ENCODE data around the gene DCTN2.
"Not testable (repeated sequence)": the region's sequence is repeated elsewhere in the genome, so short reads cannot be mapped to it uniquely, and the experiment has no call there.

The DCTN2 gene

DNA sequence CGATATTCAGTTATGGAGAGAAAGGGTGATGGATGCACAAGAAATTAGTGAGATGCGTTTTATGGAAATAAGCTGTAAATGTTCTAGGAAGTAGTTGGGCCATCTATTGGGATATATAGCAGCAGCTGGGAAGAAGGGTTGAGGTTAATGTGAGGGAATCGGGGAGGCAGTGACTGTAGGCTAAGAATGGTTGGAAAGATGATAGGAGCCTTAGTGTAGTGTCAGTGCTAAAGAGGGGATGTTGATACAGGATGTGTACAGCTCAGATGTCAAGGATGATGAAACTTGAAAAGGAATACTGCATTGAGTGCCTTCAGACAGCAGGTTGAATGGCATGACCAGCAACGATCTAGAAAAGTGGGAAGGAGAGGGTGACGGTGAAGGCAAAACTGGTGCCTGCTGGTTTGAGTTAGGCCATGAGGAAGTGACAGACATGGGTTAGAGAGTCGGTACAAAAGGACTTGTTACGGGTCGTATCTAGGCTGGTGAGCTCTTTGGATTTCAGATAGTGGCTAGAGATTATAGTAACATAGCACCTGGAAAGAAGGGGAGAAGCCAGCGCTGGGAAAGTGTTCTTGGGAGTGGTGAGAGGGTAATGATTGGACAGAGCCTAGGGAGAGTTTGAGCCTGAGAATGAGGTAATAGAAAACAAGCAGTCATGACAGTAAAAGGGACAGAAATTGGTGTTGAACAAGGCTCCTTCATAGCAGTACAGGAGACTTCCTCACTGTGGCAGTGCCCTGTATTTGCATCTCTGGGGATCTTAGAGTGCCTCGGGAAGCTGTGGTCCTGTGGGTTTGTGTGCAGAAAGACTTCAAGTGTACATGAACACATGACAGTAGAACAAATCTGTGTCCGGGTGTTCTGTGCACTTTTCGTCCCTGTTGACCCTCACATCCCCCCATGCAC is 49.5 kb downstream of the DCTN2 start:
- TF ChIP-seq, protein P1, sequence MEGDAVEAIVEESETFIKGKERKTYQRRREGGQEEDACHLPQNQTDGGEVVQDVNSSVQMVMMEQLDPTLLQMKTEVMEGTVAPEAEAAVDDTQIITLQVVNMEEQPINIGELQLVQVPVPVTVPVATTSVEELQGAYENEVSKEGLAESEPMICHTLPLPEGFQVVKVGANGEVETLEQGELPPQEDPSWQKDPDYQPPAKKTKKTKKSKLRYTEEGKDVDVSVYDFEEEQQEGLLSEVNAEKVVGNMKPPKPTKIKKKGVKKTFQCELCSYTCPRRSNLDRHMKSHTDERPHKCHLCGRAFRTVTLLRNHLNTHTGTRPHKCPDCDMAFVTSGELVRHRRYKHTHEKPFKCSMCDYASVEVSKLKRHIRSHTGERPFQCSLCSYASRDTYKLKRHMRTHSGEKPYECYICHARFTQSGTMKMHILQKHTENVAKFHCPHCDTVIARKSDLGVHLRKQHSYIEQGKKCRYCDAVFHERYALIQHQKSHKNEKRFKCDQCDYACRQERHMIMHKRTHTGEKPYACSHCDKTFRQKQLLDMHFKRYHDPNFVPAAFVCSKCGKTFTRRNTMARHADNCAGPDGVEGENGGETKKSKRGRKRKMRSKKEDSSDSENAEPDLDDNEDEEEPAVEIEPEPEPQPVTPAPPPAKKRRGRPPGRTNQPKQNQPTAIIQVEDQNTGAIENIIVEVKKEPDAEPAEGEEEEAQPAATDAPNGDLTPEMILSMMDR (conservative IDR thresholded peaks at IDR 0.05; ENCODE audit: low read length) = no peak
- H3K4me3 ChIP-seq (ENCODE audit: low read length) = no peak overlapping the region
- no peak for DNase-seq (ENCODE audit: low read depth)

DNA sequence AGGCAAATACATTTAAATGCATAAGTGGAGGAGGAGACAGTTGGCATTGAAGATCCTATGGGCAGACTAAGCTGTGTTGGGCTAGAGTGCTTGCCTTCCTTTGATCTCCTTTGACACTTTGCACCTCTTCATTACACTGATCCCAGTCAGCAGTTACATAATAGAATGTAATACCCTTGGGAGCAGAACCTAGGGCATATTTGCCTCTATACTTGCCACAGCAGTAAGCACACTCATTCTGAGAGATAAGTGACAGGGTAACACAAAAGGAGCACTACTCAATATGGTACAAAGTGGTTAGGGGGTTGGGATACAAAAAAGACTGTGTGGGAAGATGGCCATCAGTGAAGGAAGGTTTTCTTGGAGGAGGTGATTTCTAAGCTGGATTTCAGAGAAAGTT is 50.2 kb downstream of the DCTN2 start:
- H3K4me3 ChIP-seq (ENCODE audit: low read length) = no peak overlapping the region
- DNase-seq (ENCODE audit: low read depth) = no peak
- TF ChIP-seq, protein P1 (conservative IDR thresholded peaks at IDR 0.05; ENCODE audit: low read length) = no peak

DNA sequence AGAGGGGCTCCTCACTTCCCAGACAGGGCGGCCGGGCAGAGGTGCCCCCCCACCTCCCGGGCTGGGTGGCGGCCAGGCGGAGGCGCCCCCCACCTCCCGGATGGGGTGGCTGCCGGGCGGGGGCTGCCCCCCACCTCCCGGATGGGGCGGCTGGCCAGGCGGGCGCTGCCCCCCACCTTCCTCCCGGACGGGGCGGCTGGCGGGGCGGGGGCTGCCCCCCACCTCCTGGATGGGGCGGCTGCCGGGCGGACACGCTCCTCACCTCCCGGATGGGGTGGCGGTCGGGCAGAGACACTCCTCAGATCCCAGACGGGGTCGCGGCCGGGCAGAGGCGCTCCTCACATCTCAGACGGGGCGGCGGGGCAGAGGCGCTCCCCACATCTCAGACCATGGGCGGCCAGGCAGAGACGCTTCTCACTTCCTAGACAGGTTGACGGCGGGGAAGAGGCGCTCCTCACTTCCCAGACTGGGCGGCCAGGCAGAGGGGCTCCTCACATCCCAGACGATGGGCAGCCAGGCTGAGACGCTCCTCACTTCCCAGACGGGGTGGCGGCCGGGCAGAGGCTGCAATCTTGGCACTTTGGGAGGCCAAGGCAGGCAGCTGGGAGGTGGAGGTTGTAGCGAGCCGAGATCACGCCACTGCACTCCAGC is 51.8 kb downstream of the DCTN2 start:
- not testable (repeated sequence) for DNase-seq (ENCODE audit: low read depth); H3K4me3 ChIP-seq (ENCODE audit: low read length)

DNA sequence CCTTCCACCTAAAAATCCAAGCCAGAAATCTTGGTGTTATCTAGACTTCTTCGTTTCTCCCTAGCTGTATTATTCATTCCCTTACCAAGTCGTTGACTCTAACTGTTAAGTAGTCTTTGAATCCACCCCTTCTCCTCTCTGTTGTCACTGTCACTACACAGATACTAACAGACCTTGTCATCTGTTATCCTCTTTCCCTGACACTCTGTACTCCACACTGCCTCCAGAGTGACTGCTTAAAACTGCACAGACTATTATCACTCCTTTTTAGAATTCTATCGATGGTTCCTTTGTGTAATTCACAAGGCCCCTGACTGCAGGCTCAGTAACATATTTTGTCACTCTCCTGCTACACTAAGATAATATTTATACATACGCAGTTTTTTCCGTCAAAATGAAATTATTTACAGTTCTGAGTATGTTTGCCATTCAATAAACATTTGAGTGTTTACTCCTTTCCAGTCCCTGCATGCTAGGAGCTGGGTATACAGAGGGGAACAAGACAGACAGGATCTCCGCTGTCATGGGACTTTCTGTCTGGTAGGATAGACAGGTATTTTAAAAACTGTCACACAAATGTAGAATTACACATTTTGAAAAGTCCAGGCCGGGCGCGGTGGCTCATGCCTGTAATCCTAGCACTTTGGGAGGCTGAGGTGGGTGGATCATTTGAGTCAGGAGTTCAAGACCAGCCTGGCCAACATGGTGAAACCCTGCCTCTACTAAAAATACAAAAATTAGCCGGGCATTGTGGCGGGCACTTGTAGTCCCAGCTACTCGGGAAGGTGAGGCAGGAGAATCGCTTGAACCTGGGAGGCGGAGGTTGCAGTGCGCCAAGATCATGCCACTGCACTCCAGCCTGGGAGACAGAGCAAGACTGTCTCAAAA is 55.4 kb downstream of the DCTN2 start:
- H3K4me3 ChIP-seq (ENCODE audit: low read length) = no peak overlapping the region
- TF ChIP-seq, protein P1 (conservative IDR thresholded peaks at IDR 0.05; ENCODE audit: low read length) = peak; percentile 26; the same call in 1 of the 2 replicates
- no peak for DNase-seq (ENCODE audit: low read depth)

DNA sequence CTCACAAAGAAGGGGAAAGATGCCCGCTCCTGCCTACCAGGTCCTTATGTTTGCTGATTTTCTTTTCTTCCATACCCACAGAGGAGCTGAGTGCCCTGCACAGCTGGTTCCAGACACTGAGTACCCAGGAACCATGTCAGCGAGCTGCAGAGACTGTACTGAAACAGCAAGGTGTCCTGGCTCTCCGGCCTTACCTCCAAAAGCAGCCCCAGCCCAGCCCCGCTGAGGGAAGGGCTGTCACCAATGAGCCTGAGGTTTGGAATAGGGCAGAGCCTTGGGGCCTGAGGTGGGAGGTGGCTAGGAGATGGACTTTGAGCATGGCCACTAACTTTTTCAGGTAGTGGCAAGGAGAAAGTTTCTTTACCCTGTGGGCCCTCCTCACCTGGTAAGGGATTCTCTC is 56.9 kb downstream of the DCTN2 start:
- TF ChIP-seq, protein P1 (conservative IDR thresholded peaks at IDR 0.05; ENCODE audit: low read length) = no peak

DNA sequence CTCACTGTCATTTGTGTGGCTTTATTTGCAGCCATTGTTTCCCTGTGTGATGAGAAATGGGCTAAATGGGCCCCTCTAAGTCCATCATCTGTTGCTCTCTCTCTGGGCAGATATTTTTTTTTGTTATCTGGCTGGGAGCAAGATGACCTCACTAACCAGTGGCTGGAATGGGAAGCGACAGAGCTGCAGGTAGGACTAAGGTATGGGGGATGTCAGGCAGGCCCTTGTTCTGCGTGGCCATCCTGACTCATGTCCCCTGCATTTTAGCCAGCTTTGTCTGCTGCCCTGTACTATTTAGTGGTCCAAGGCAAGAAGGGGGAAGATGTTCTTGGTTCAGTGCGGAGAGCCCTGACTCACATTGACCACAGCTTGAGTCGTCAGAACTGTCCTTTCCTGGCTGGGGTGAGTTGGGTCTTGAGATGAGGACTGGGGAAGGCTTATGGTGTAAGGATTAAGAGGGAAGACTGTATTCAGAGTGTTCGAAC is 57.8 kb downstream of the DCTN2 start:
- peak overlapping the region; percentile 67 for H3K4me3 ChIP-seq (ENCODE audit: low read length)
- TF ChIP-seq, protein P1 (conservative IDR thresholded peaks at IDR 0.05; ENCODE audit: low read length) = no peak
- peak; percentile 26 for DNase-seq (ENCODE audit: low read depth)

More for the DNA sequence above, 56.9 kb downstream of the DCTN2 start:
- no peak for DNase-seq (ENCODE audit: low read depth)
- H3K4me3 ChIP-seq (ENCODE audit: low read length) = peak overlapping the region; percentile 67; the same call in 1 of the 2 replicates

Data from AG10803 (cell line).